ENCODE measurements around the gene HOXB2.

HOXB2 gene

GRCh38 chr17:48565925-48566710 lies 21.2 kb upstream of the HOXB2 start:
- DNase-seq (ENCODE audit: low read depth in 2 of 3, low spot score in 1 of 3), result no peak

DNA sequence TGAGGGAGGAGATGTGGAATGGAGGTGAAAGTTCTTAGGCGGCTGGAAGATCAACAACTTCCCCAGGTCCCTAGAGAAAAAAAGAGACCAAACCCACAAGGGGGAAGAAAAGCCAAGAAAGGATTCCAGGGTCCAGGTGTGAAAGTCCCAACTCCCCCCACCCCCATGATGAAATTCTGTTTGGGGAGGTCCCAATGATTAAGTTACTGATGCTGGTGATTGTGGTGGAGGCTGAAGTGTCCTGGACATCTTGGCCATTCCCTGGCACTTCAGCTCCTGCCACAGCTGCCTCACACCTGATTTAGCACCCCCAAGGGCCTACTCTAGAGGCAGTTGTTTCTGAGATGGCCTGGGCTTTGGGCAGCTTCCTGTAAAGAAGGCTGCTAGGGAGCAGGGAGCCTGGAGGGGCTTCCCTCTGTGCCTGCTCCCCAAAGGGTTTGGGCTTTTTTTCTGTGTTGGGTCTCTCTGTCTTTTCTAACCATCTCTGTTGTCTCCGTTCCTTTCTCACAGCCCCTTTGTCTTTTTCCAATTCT lies 20.2 kb upstream of the HOXB2 start:
- no peak for DNase-seq (ENCODE audit: low read depth in 2 of 3, low spot score in 1 of 3)

DNA sequence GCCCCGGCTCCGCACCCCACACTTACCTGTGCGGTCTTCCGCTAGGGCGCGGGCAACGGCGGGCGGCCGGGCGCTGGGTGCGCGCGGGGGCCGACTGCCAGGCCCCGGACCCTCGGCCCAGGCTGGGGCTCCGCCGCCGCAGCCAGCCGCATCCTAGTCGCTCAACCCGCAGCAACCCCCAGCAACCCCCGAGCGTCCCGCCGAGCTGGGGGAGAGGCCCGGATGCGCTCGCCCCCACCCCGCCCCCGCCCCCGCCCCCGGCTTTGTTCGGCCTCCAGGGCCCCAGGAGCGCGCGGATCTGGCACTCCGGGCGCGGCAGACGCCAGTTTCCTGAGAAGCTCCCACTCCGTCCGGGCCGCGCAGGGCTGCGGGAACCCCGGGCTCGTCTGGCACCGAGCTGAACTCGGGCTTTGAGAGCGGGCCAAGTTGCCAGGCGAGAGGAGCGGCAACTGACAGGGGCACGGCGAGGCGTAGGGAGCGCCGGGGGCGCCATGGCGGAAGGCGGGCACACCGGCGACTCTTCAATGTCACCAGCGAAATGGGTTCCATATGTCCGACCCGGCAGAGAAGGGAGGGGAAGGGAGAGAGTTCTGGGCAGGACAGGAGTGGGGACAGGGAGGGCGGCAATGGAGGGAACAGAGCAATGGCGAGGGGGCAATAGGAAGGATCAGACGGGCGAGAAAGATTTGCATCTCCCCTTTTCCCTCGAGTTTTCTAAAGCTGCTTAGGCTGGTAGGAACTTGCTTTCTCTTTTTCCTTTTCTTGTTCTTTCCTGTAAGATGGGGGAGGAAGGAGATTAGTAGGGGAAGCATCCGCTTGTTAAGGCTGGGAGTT lies 19.5 kb upstream of the HOXB2 start:
- no peak for DNase-seq (ENCODE audit: low read depth in 2 of 3, low spot score in 1 of 3)

GRCh38 chr17:48563867-48564187 lies 18.9 kb upstream of the HOXB2 start:
- no peak for DNase-seq (ENCODE audit: low read depth in 2 of 3, low spot score in 1 of 3)

GRCh38 chr17:48563385-48563838 lies 18.5 kb upstream of the HOXB2 start:
- DNase-seq (ENCODE audit: low read depth in 2 of 3, low spot score in 1 of 3), result no peak

DNA sequence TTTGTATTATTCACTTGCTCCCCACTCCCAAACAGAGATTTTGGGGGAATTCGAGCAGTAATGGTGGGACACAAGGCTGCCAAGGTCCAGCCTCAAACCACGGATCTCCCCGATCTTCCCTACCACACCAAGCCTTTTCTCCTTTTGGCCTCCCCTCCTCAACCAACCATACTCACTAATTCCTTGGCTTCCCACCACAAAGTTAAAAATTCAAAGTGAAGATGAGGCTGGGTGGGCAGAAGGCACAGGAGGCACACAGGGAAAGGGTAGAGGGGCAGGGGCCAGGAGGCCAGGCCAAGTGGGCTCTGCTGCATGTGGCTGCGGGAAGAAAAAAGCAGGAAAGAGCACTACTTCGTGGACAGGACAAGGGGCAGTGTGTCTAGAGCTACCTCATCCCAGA lies 18.0 kb upstream of the HOXB2 start:
- no peak for DNase-seq (ENCODE audit: low read depth in 2 of 3, low spot score in 1 of 3)

GRCh38 chr17:48561884-48562810 lies 17.2 kb upstream of the HOXB2 start:
- no peak for DNase-seq (ENCODE audit: low read depth in 2 of 3, low spot score in 1 of 3)

- DNase-seq (ENCODE audit: low read depth in 2 of 3, low spot score in 1 of 3), result no peak
These were observed 15.2 kb upstream of the HOXB2 start for GRCh38 chr17:48559840-48560817.

DNA sequence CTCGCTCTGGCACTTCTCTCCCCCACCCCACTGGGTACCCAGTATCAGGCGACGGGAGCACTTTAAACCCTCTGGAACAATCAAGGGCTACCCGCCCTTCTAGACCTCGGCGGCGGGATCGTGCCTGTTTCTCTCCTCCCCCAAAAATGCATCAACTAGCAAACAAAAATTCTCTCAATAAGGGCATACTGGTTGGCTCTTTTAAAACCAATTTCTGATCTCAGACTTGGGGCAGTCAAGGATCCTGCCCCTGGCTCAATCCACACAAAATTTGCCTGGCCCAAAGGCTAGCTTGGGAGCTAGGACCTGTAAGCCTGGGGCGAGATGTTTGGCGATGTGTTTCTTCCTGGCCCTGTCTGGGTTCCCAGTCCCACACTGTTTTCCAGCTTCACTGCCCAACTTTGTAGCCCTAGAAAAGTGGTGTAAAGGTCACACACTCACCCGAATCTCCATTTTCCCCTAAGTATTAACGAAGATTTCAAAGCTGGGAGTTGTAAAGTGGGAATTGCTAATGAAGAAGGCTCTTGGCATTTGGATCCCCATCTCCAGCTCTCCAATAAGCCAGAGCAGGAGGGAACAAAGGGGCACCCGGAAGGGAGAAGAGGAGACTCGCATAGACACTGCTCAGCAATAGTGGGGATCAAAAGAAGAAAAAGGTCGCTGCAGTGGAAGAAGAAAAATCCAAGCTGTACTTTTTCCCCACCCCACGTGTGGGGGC lies 14.4 kb upstream of the HOXB2 start:
- no peak for DNase-seq (ENCODE audit: low read depth in 2 of 3, low spot score in 1 of 3)

DNA sequence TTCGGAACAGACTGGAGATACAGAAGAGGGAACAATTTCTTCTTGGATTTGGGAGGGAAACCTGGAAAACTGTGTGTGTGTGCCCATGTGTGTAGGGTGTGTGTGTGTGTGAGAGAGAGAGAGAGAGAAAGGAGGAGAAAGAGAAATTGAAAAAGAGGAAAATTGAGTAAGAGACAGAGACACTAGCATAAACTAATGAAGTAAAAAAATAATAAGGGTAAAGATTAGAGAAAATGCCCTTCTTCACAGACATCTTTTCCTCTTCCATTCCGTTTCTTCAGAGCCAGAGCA lies 13.9 kb upstream of the HOXB2 start:
- DNase-seq (ENCODE audit: low read depth in 2 of 3, low spot score in 1 of 3), result no peak

DNA sequence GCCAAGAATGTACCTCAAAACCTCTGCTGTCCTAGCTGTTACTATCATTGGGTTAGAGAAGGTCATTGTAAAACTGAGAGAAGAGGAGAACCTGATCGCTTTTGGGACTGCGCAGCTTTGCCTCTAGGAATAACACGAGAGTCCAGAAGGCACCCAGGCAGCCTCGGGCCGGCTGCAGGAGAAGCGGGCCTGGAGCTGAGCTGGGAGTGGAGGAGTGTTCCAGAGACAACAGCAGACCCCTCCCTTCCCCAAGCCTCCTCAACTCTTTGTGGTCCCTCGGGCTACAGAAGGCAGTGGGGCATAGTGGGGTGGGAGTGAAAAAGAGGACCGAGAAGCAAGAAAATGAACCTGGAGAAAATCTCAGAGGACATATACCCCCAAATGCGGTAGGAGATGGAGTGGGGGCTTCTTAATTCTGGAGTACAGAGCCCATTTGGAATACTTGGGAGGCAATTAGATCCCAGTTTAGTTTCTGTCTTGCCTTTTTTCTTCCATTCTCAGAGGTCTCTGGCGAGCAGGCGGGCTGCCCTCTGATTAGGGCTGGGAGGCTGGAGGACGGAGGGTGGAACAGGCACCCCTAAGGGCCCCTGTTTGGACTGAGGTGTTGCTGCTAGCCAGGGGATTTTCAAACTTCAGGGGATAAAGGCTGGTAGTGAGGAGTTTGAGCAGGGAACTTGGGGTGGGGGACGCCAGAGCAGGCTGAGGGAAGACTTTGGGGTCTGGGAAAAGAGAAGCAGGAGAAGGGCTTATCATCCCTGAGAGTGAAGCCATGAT lies 13.3 kb upstream of the HOXB2 start:
- DNase-seq (ENCODE audit: low read depth in 2 of 3, low spot score in 1 of 3), result no peak

DNA sequence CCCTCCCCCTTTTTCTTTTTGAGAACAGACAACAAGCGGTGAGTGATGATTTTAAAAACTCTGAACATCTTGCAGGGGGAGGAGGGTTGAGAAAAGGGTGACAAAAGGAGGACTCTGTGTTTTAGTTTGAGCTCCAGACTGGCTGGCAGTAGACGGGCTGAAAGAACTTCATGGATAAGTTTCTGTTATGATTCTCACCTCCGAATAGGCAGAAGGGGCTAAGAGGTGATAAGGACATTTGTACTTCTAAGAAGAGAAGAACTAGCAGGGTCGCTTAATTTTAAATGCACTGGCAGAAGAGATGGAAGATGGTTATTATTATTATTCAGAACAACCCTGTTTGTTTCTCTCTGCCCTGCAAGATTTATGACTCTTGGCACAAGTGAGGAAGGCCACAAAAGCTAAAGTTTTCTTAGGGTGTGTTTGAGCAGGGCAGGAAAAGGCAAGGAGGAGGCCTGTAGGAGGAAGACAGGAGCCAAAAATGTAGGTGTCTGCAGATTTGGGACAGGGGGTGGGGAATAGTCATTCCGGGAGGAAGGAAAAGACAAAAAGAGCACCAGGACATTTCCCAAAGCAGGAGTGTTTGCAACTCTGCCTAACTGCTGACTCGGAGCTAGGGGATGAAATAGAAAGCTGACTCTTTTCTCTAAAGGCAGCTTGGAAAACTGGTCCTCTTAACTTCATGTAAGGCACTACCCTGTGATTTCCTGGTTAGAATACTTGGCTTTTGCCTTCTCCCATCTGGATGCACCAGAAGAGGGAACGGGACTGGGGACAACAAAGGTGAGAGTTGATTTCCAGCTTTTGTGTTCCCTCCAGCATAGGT lies 11.9 kb upstream of the HOXB2 start:
- no peak for DNase-seq (ENCODE audit: low read depth in 2 of 3, low spot score in 1 of 3)

DNA sequence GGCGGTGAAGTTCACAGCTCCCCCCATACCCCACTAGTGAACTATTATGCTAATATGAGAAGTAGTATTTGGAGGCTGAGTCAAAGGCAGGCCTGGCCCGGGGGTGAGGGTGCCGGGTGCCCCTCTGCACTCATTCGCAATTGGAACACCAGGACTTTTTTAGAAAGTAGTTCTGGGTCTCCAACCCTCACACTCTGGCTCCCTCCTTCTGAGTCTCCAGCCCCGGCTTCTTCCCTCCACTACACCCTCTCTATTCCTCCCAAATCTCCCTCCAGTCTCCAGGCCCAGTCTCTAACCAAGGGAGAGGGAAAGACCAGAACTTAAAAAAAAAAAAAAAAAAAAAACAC lies 11.3 kb upstream of the HOXB2 start:
- DNase-seq (ENCODE audit: low read depth in 2 of 3, low spot score in 1 of 3), result no peak

GRCh38 chr17:48555258-48556228 lies 10.6 kb upstream of the HOXB2 start:
- DNase-seq (ENCODE audit: low read depth in 2 of 3, low spot score in 1 of 3), result no peak

DNA sequence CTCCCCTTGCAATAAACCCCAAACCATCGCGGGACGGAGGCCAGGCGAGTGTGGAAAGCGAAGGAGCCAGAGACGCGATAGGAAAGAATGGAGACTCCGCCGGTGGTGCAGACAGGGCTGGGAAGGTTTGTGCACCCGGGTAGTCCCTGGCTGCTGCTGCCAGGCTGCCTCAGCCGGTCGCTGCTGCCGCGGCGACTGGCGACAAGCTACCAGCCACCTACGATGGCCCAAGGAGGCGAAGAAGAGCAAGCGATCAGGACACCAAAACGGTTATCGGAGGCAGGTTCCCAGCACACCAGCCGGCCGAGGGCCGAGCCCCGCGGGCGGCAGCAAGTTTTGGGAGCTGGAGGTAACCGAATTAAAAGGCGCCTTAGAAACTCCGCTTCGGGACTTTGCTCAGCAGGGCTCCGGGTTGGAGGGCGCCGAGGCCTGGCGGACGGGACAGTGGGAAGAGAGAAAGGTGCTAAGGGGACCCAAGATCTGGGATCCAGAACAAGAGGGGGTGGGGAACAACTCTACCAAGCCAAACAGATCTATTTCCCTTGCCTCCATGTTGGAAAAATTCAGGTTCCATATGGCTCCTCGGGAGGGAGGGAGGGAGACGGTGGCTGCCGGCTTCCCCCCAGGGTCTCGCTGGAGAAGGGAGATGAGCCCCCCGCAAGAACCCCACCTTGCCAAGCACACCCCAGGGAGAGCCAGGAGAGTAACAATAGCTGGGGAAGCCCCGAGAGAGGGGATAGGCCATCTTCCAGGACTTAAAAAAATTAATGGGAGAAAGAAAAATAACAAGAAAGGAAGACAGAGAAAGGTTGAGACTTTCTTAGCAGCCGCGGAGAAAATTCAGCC lies 9.7 kb upstream of the HOXB2 start:
- no peak for DNase-seq (ENCODE audit: low read depth in 2 of 3, low spot score in 1 of 3)

- no peak for DNase-seq (ENCODE audit: low read depth in 2 of 3, low spot score in 1 of 3)
These were observed 8.9 kb upstream of the HOXB2 start for GRCh38 chr17:48553826-48554225.
